HCT116 (cell line): Measurements from ENCODE around the gene FRMD3. TPM values are rescaled to one million over a fixed set of nuclear protein-coding genes. Genes with fewer than 3 reads are reported as not detected.

Experiments
- ATAC-seq: fragments of 200-7000 bp; cut with Tn5 transposase; 2 replicates; pipeline ENCODE4 v1.9.1; 2020; ENCODE audit warnings: mild to moderate bottlenecking, moderate library complexity
- BruUV-seq: library from RNA; stranded (reverse); fragments of 400-500 nt; replicated peaks from 2 replicates; lab custom pipeline; 2021; lab: Mats Ljungman, UMichigan
- CTCF ChIA-PET: fragments of 300-600 bp; sonication (Branson Sonifier 250); formaldehyde crosslinking; loops from one replicate; lab custom pipeline; 2021; ENCODE audit warnings: antibody characterized with exemption; lab: Charles Lee
- POLR2A ChIA-PET: fragments of 300-600, 350-600 bp; sonication (Branson Sonifier 250); formaldehyde crosslinking; loops from one replicate; lab custom pipeline; 2021; ENCODE audit warnings: antibody characterized with exemption; lab: Charles Lee
- RAD21 ChIA-PET, 2 experiments: fragments of 300-600 bp; sonication (Branson Sonifier 250); formaldehyde crosslinking; loops; one replicate each; lab custom pipeline; 2023; ENCODE audit warnings: low total read pairs in 2 of 2; ENCODE audit not compliant: uncharacterized antibody in 2 of 2, unreplicated experiment in 2 of 2, low non-redundant PET in 1 of 2; lab: Charles Lee
- DNase-seq: peaks from one replicate; pipeline ENCODE4 v3.0.0-alpha.2; 2010; ENCODE audit warnings: low read depth, low spot score
- H2AFZ ChIP-seq: fragments of 200-600 bp; shearing (Covaris generic), sonication (generic); 2 replicates; pipeline ENCODE4 v1.6.1; 2017; ENCODE audit warnings: low read depth, mixed run types, mixed read lengths, antibody characterized with exemption, low read length; ENCODE audit not compliant: poor library complexity, severe bottlenecking
- H3K27ac ChIP-seq: 2 replicates; pipeline ENCODE4 v1.5.1; 2012; ENCODE audit warnings: low read depth, low read length
- H3K27me3 ChIP-seq: fragments of 200-600 bp; sonication (generic); 2 replicates; pipeline ENCODE4 v1.6.1; 2016; ENCODE audit warnings: mixed run types, low read length, mixed read lengths; ENCODE audit not compliant: insufficient read depth
- H3K36me3 ChIP-seq, 2 experiments: fragments of 200-500 bp in 1 of 2; fragments of 200-600 bp in 1 of 2; sonication (Bioruptor generic) in 1 of 2; sonication (generic) in 1 of 2; 2 replicates each; pipeline versions ENCODE4 v1.5.1 to v1.6.1; 2014 to 2016; ENCODE audit warnings: low read length in 2 of 2, inconsistent platforms in 1 of 2, mixed read lengths in 1 of 2, mixed run types in 1 of 2; ENCODE audit not compliant: insufficient read depth in 2 of 2, control insufficient read depth in 1 of 2
- H3K4me1 ChIP-seq, 2 experiments: fragments of 200-600 bp in 1 of 2; sonication (generic) in 1 of 2; 2 replicates each; pipeline versions ENCODE4 v1.5.1 to v1.6.1; 2012 to 2017; ENCODE audit warnings: low read length in 2 of 2, inconsistent platforms in 1 of 2, mild to moderate bottlenecking in 1 of 2, mixed read lengths in 1 of 2, mixed run types in 1 of 2, moderate library complexity in 1 of 2; ENCODE audit not compliant: insufficient read depth in 2 of 2, control insufficient read depth in 1 of 2
- H3K4me2 ChIP-seq: fragments of 200-600 bp; sonication (generic); 2 replicates; pipeline ENCODE4 v1.6.1; 2017; ENCODE audit warnings: mixed run types, low read length, mixed read lengths
- H3K4me3 ChIP-seq, 2 experiments: fragments of 200-600 bp in 1 of 2; sonication (generic) in 1 of 2; replicated peaks in 1 of 2; 2 replicates each; pipeline ENCODE4 v1.5.1; 2011 to 2016; ENCODE audit warnings: low read length in 2 of 2, control low read depth in 1 of 2, low read depth in 1 of 2, mild to moderate bottlenecking in 1 of 2, mixed read lengths in 1 of 2, mixed run types in 1 of 2
- H3K79me2 ChIP-seq: fragments of 200-600 bp; sonication (generic); 2 replicates; pipeline ENCODE4 v1.6.1; 2017; ENCODE audit warnings: mild to moderate bottlenecking, mixed run types, low read length, moderate library complexity, mixed read lengths; ENCODE audit not compliant: insufficient read depth
- H3K9ac ChIP-seq: fragments of 200-600 bp; sonication (generic); 2 replicates; pipeline ENCODE4 v1.6.1; 2016; ENCODE audit warnings: low read length, mixed read lengths
- H3K9me2 ChIP-seq: fragments of 200-600 bp; sonication (generic), shearing (Covaris generic); 2 replicates; pipeline ENCODE4 v1.6.1; 2017; ENCODE audit warnings: mixed run types, mild to moderate bottlenecking, moderate library complexity; ENCODE audit not compliant: insufficient read depth
- H3K9me3 ChIP-seq, 2 experiments: fragments of 200-500 bp in 1 of 2; fragments of 200-600 bp in 1 of 2; sonication (Bioruptor generic) in 1 of 2; sonication (generic) in 1 of 2; 2 replicates each; pipeline ENCODE4 v1.6.1; 2014 to 2017; ENCODE audit warnings: low read length in 2 of 2, mixed read lengths in 2 of 2, inconsistent platforms in 1 of 2, low read depth in 1 of 2, mild to moderate bottlenecking in 1 of 2, mixed run types in 1 of 2, moderate library complexity in 1 of 2; ENCODE audit not compliant: control insufficient read depth in 1 of 2, insufficient read depth in 1 of 2
- H4K20me1 ChIP-seq: fragments of 200-600 bp; sonication (generic), shearing (Covaris generic); 2 replicates; pipeline ENCODE4 v1.6.1; 2017; ENCODE audit warnings: mixed run types, mild to moderate bottlenecking, moderate library complexity; ENCODE audit not compliant: insufficient read depth
- EGR1 ChIP-seq: IDR thresholded peaks from 2 replicates; pipeline ENCODE4 v1.6.1; 2012; ENCODE audit warnings: low read depth
- ELF1 ChIP-seq: IDR thresholded peaks from 2 replicates; pipeline ENCODE4 v1.6.1; 2012; ENCODE audit warnings: low read depth, borderline replicate concordance
- EZH2 ChIP-seq: fragments of 200-600 bp; sonication (generic); IDR thresholded peaks from 2 replicates; pipeline ENCODE4 v1.6.1; 2017; ENCODE audit warnings: antibody characterized with exemption, mixed run types
- EZH2phosphoT487 ChIP-seq: fragments of 200-600 bp; IDR thresholded peaks from 2 replicates; pipeline ENCODE4 v1.6.1; 2018; ENCODE audit warnings: antibody characterized with exemption, borderline replicate concordance
- FOSL1 ChIP-seq: IDR thresholded peaks from 2 replicates; pipeline ENCODE4 v1.6.1; 2012; ENCODE audit warnings: low read depth
- JUND ChIP-seq: IDR thresholded peaks from 2 replicates; pipeline ENCODE4 v1.6.1; 2012
- POLR2A ChIP-seq: IDR thresholded peaks from 2 replicates; pipeline ENCODE4 v1.7.0; 2011; ENCODE audit warnings: borderline replicate concordance; ENCODE audit not compliant: insufficient read depth, insufficient read length; ENCODE audit errors: extremely low read depth
- POLR2AphosphoS5 ChIP-seq: IDR thresholded peaks from 2 replicates; pipeline ENCODE4 v1.6.1; 2011; ENCODE audit warnings: mild to moderate bottlenecking, low read depth, low read length, moderate library complexity
- RAD21 ChIP-seq: IDR thresholded peaks from 2 replicates; pipeline ENCODE4 v1.6.1; 2012; ENCODE audit warnings: low read depth, mild to moderate bottlenecking
- SIN3A ChIP-seq: IDR thresholded peaks from 2 replicates; pipeline ENCODE4 v1.6.1; 2012; ENCODE audit warnings: low read depth
- SP1 ChIP-seq: IDR thresholded peaks from 2 replicates; pipeline ENCODE4 v1.6.1; 2012; ENCODE audit warnings: low read depth
- SRF ChIP-seq: IDR thresholded peaks from 2 replicates; pipeline ENCODE4 v1.6.1; 2012; ENCODE audit warnings: low read depth
- TCF7L2 ChIP-seq: IDR thresholded peaks from 2 replicates; pipeline ENCODE4 v1.7.0; 2011; ENCODE audit warnings: borderline replicate concordance, inconsistent platforms; ENCODE audit not compliant: insufficient read depth, insufficient read length; ENCODE audit errors: extremely low read depth
- YY1 ChIP-seq: IDR thresholded peaks from 2 replicates; pipeline ENCODE4 v1.6.1; 2011; ENCODE audit warnings: low read length, low read depth, moderate library complexity, mild to moderate bottlenecking; ENCODE audit not compliant: insufficient replicate concordance; ENCODE audit errors: extremely low read depth
- ZFX ChIP-seq: fragments of 450-650 bp; IDR thresholded peaks from 2 replicates; pipeline ENCODE4 v1.6.1; 2017
- intact Hi-C: fragments of 100-400 bp; cut with micrococcal nuclease; formaldehyde crosslinking; loops from 2 replicates; pipeline ENCODE4 v1.10.0; 2022
- total RNA-seq: library from RNA; stranded (reverse); gene quantifications from one replicate; pipeline ENCODE4 v1.2.1, GENCODE V29; 2021; ENCODE audit not compliant: unreplicated experiment
- TF ChIP-seq, protein P1 (sequence below): IDR thresholded peaks from 2 replicates; pipeline ENCODE4 v1.6.1; 2012
- TF ChIP-seq, protein P2 (sequence below): IDR thresholded peaks from 2 replicates; pipeline ENCODE4 v1.6.1; 2012; ENCODE audit warnings: low read depth
- TF ChIP-seq, protein P3 (sequence below): IDR thresholded peaks from 2 replicates; pipeline ENCODE4 v1.6.1; 2011; ENCODE audit warnings: mild to moderate bottlenecking, low read length, moderate library complexity; ENCODE audit not compliant: insufficient replicate concordance; ENCODE audit errors: extremely low read depth

Gene FRMD3
- total RNA-seq, 1 experiment from 2014 or later: 0.89 TPM

DNA sequence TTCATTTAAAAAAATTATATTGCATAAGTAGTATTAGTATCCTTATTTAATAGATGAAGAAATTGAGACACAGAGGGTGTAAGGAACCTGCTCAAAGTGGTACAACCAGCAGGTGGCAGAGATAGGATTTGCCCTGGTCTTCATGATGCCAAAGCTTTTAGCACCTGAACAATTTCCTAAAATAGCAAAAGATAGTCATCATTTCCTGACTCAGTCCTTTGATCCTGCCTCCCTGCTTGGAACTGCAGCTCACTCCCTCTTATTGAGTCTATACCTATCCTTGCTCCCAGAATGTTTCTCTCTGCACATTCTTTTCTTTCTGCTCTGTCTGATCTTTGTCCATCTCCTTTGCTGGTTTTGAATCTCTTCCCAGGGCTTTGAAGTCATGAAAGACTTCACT lies 155.8 kb downstream of the FRMD3 start:
- no peak for DNase-seq
- Histone ChIP-seq H3K9ac (no peak overlapping the region), H3K27ac (no peak overlapping the region), H3K4me1 (no peaks in the 10 kb centered on the region), H3K9me2 (no peaks in the 10 kb centered on the region), H3K4me2 (no peak overlapping the region), H2AFZ (no peak overlapping the region), H3K79me2 (no peaks in the 10 kb centered on the region), H3K4me3 (no peak overlapping the region), H4K20me1 (no peaks in the 10 kb centered on the region), H3K36me3 (no peaks in the 10 kb centered on the region), H3K9me3 (no peaks in the 10 kb centered on the region), H3K27me3 (no peaks in the 10 kb centered on the region)
- ATAC-seq: no peak
- ChIA-PET CTCF (interaction anchor here (1.2 kb wide), 1 partner anchor 8 kb away, joined by 4 read pairs; no protein-coding TSS in a partner anchor), RAD21 (no interaction called here), POLR2A (no interaction called here)
- BruUV-seq: no TSS peak
- intact Hi-C loops: no loop called here
- TF ChIP-seq YY1 (no peak), POLR2AphosphoS5 (no peak), FOSL1 (no peak), ZFX (no peak), EZH2phosphoT487 (no peak), ELF1 (no peak), EGR1 (no peak), TCF7L2 (peak; percentile 56)
- TF ChIP-seq, protein P1, sequence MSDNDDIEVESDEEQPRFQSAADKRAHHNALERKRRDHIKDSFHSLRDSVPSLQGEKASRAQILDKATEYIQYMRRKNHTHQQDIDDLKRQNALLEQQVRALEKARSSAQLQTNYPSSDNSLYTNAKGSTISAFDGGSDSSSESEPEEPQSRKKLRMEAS: no peak

DNA sequence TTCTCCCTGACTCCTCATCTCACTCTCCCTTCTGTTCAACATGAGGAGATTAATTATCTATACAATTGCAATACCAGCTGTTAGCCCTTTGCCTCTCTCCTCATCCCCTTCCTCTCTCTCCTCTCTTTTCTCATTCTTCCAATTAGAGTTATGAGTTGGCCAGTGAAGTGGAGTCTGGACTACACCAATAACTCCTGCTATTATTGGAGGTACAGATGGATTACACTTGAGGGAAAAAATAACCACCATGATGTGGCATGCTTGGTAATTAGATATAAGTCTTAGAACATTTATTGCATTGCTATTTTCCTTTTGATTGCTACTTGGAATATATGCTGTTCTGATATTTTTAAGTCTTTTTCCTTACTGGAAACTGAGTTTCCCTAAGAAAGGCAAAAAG lies 159.2 kb downstream of the FRMD3 start:
- Histone ChIP-seq H3K27me3 (no peaks in the 10 kb centered on the region), H3K9me3 (no peaks in the 10 kb centered on the region), H3K27ac (no peak overlapping the region), H3K36me3 (no peaks in the 10 kb centered on the region), H3K4me2 (no peak overlapping the region), H3K9me2 (no peaks in the 10 kb centered on the region), H2AFZ (no peak overlapping the region), H3K4me3 (no peak overlapping the region), H3K79me2 (no peaks in the 10 kb centered on the region), H3K4me1 (no peaks in the 10 kb centered on the region), H4K20me1 (no peaks in the 10 kb centered on the region), H3K9ac (no peak overlapping the region)
- ATAC-seq (no peak), DNase-seq (no peak)
- no TSS peak for BruUV-seq
- ChIA-PET RAD21 (no interaction called here), POLR2A (no interaction called here), CTCF (no interaction called here)
- intact Hi-C loops: no loop called here
- TF ChIP-seq JUND (no peak), ELF1 (no peak), SRF (no peak), POLR2A (no peak), SP1 (no peak), EZH2 (no peak), SIN3A (no peak), RAD21 (no peak)
- TF ChIP-seq, protein P2, sequence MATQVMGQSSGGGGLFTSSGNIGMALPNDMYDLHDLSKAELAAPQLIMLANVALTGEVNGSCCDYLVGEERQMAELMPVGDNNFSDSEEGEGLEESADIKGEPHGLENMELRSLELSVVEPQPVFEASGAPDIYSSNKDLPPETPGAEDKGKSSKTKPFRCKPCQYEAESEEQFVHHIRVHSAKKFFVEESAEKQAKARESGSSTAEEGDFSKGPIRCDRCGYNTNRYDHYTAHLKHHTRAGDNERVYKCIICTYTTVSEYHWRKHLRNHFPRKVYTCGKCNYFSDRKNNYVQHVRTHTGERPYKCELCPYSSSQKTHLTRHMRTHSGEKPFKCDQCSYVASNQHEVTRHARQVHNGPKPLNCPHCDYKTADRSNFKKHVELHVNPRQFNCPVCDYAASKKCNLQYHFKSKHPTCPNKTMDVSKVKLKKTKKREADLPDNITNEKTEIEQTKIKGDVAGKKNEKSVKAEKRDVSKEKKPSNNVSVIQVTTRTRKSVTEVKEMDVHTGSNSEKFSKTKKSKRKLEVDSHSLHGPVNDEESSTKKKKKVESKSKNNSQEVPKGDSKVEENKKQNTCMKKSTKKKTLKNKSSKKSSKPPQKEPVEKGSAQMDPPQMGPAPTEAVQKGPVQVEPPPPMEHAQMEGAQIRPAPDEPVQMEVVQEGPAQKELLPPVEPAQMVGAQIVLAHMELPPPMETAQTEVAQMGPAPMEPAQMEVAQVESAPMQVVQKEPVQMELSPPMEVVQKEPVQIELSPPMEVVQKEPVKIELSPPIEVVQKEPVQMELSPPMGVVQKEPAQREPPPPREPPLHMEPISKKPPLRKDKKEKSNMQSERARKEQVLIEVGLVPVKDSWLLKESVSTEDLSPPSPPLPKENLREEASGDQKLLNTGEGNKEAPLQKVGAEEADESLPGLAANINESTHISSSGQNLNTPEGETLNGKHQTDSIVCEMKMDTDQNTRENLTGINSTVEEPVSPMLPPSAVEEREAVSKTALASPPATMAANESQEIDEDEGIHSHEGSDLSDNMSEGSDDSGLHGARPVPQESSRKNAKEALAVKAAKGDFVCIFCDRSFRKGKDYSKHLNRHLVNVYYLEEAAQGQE: no peak
- TF ChIP-seq, protein P3, sequence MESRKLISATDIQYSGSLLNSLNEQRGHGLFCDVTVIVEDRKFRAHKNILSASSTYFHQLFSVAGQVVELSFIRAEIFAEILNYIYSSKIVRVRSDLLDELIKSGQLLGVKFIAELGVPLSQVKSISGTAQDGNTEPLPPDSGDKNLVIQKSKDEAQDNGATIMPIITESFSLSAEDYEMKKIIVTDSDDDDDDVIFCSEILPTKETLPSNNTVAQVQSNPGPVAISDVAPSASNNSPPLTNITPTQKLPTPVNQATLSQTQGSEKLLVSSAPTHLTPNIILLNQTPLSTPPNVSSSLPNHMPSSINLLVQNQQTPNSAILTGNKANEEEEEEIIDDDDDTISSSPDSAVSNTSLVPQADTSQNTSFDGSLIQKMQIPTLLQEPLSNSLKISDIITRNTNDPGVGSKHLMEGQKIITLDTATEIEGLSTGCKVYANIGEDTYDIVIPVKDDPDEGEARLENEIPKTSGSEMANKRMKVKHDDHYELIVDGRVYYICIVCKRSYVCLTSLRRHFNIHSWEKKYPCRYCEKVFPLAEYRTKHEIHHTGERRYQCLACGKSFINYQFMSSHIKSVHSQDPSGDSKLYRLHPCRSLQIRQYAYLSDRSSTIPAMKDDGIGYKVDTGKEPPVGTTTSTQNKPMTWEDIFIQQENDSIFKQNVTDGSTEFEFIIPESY: no peak
